AML-193 (cell line): ENCODE data around the gene PLGRKT.

Source experiments
- DNase-seq, 2 experiments: peaks; one replicate each; lab custom pipeline; 2025; lab: John Stamatoyannopoulos, UW

The PLGRKT gene

DNA sequence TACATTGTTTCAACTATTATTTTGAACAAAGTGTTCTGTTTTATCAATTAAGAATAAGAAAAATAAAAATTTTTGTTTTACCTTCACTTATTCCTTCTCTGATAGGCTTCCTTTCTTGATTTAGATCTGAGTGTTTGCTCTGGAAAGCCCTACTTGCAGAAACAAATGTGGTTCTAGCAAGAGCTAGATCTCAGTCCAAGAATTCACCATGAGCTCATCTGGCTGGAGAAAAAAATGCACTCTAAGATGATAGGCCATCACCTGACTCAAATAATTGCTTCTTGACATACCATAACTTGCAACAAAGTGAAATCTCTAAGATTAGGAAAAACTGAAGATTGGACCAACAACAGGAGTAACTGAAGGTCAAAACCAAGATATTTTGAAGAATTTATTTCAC is 126.9 kb downstream of the PLGRKT start:
- no peak for DNase-seq
